GM21723 (cell line): ENCODE data around the gene ZNF213.
"Not testable (repeated sequence)": the region's sequence is repeated elsewhere in the genome, so short reads cannot be mapped to it uniquely, and the experiment has no call there.

Experiments used
- ATAC-seq: cut with Tn5 transposase; IDR thresholded peaks from one replicate; pipeline ENCODE4 v1.9.1; 2021; ENCODE audit warnings: mild to moderate bottlenecking, moderate library complexity; ENCODE audit not compliant: unreplicated experiment

ZNF213 gene

GRCh38 chr16:3165111-3165822 lies 30.4 kb downstream of the ZNF213 start:
- no peak for ATAC-seq

GRCh38 chr16:3166505-3166886 lies 31.7 kb downstream of the ZNF213 start:
- no peak for ATAC-seq

- ATAC-seq: not testable (repeated sequence)
These were observed 33.9 kb downstream of the ZNF213 start for GRCh38 chr16:3168729-3169128.

GRCh38 chr16:3170440-3171180 lies 35.8 kb downstream of the ZNF213 start:
- ATAC-seq: no peak

GRCh38 chr16:3171181-3171854 lies 36.5 kb downstream of the ZNF213 start:
- ATAC-seq: no peak

- ATAC-seq: no peak
These were observed 37.2 kb downstream of the ZNF213 start for GRCh38 chr16:3171855-3172593.

GRCh38 chr16:3173892-3174617 lies 39.2 kb downstream of the ZNF213 start:
- no peak for ATAC-seq

GRCh38 chr16:3174618-3175148 lies 39.9 kb downstream of the ZNF213 start:
- no peak for ATAC-seq

GRCh38 chr16:3175157-3176093 lies 40.6 kb downstream of the ZNF213 start:
- no peak for ATAC-seq

GRCh38 chr16:3179651-3180050 lies 44.8 kb downstream of the ZNF213 start:
- no peak for ATAC-seq

- ATAC-seq: no peak
These were observed 45.6 kb downstream of the ZNF213 start for GRCh38 chr16:3180445-3180878.

- ATAC-seq: not testable (repeated sequence)
These were observed 47.4 kb downstream of the ZNF213 start for GRCh38 chr16:3182293-3182607.

- no peak for ATAC-seq
These were observed 48.0 kb downstream of the ZNF213 start for GRCh38 chr16:3182608-3183444.

GRCh38 chr16:3183445-3184139 lies 48.8 kb downstream of the ZNF213 start:
- ATAC-seq: no peak

- no peak for ATAC-seq
These were observed 52.3 kb downstream of the ZNF213 start for GRCh38 chr16:3186946-3187690.

- no peak for ATAC-seq
These were observed 53.2 kb downstream of the ZNF213 start, which contains the start of gene OR1F1 for GRCh38 chr16:3187798-3188674. TSS of gene OR1F1 (plus strand) at chr16:3188204.
